HG03060 (cell line): ENCODE data around the gene SMG1.
"Not testable (repeated sequence)": the region's sequence is repeated elsewhere in the genome, so short reads cannot be mapped to it uniquely, and the experiment has no call there.

ENCODE experiments used
- ATAC-seq: cut with Tn5 transposase; IDR thresholded peaks from one replicate; pipeline ENCODE4 v1.9.1; 2021; ENCODE audit warnings: low read depth, moderate number of reproducible peaks; ENCODE audit not compliant: unreplicated experiment

SMG1 gene

GRCh38 chr16:18802767-18803343 is 123.4 kb downstream of the SMG1 start:
- no peak for ATAC-seq

- ATAC-seq = peak; percentile 90
Measured at GRCh38 chr16:18801145-18801972, 124.8 kb downstream of the SMG1 start, which contains the start of gene ARL6IP1. Gene ARL6IP1 (minus strand): TSS chr16:18801549. CDS start chr16:18801466, 83 bp downstream.

- no peak for ATAC-seq
Measured at GRCh38 chr16:18800775-18801144, 125.4 kb downstream of the SMG1 start.

- no peak for ATAC-seq
Measured at GRCh38 chr16:18800293-18800692, 125.9 kb downstream of the SMG1 start.

- no peak for ATAC-seq
Measured at GRCh38 chr16:18799500-18799899, 126.7 kb downstream of the SMG1 start.

- no peak for ATAC-seq
Measured at GRCh38 chr16:18797746-18798145, 128.5 kb downstream of the SMG1 start.

- no peak for ATAC-seq
Measured at GRCh38 chr16:18796377-18796776, 129.8 kb downstream of the SMG1 start.

GRCh38 chr16:18792836-18793433 is 133.3 kb downstream of the SMG1 start:
- ATAC-seq = no peak

GRCh38 chr16:18789850-18790706 is 136.1 kb downstream of the SMG1 start, which contains the start of gene RPS15A:
Gene RPS15A (minus strand): TSS chr16:18790334. CDS start chr16:18789113, 1,221 bp downstream.
- ATAC-seq = peak; percentile 81

GRCh38 chr16:18789515-18789849 is 136.7 kb downstream of the SMG1 start:
- no peak for ATAC-seq

GRCh38 chr16:18788828-18789514 is 137.2 kb downstream of the SMG1 start:
- no peak for ATAC-seq

GRCh38 chr16:18784917-18785623 is 141.1 kb downstream of the SMG1 start:
- no peak for ATAC-seq

- ATAC-seq = no peak
Measured at GRCh38 chr16:18783430-18784341, 142.5 kb downstream of the SMG1 start.

GRCh38 chr16:18782697-18783429 is 143.3 kb downstream of the SMG1 start:
- no peak for ATAC-seq

GRCh38 chr16:18781232-18781631 is 145.0 kb downstream of the SMG1 start:
- not testable (repeated sequence) for ATAC-seq

- ATAC-seq = not testable (repeated sequence)
Measured at GRCh38 chr16:18780460-18781026, 145.7 kb downstream of the SMG1 start.

- not testable (repeated sequence) for ATAC-seq
Measured at GRCh38 chr16:18777664-18778063, 148.5 kb downstream of the SMG1 start.
